OCI-M2 (cell line): Measurements from ENCODE around the gene TEX36.
A peak's percentile ranks its signal among the peaks of the same experiment; 100 is the strongest.
"Not testable (repeated sequence)": the region's sequence is repeated elsewhere in the genome, so short reads cannot be mapped to it uniquely, and the experiment has no call there.

ENCODE experiments used
- DNase-seq: peaks from one replicate; lab custom pipeline; 2025; ENCODE audit not compliant: unreplicated experiment; lab: John Stamatoyannopoulos, UW

The TEX36 gene

GRCh38 chr10:125683063-125683462 is at the start of gene TEX36:
TEX36 (minus strand) TSS chr10:125683163; CDS start chr10:125682989, 174 bp downstream.
- no peak for DNase-seq

GRCh38 chr10:125727436-125727835 is 44.5 kb upstream of the TEX36 start:
- DNase-seq = no peak

GRCh38 chr10:125726914-125727313 is 44.0 kb upstream of the TEX36 start:
- no peak for DNase-seq

- DNase-seq = no peak
Measured at GRCh38 chr10:125722811-125723210, 39.8 kb upstream of the TEX36 start.

- no peak for DNase-seq
Measured at GRCh38 chr10:125721035-125721434, 38.1 kb upstream of the TEX36 start.

- no peak for DNase-seq
Measured at GRCh38 chr10:125720002-125720382, 37.0 kb upstream of the TEX36 start.

- peak; percentile 77 for DNase-seq
Measured at GRCh38 chr10:125719173-125720001, 36.4 kb upstream of the TEX36 start, which contains the start of gene EDRF1. EDRF1 (plus strand) TSS chr10:125719709; CDS start chr10:125719808, 99 bp downstream.

GRCh38 chr10:125714728-125715127 is 31.8 kb upstream of the TEX36 start:
- not testable (repeated sequence) for DNase-seq

GRCh38 chr10:125711110-125711750 is 28.3 kb upstream of the TEX36 start:
- DNase-seq = no peak

GRCh38 chr10:125709553-125710474 is 26.9 kb upstream of the TEX36 start:
- DNase-seq = no peak

- no peak for DNase-seq
Measured at GRCh38 chr10:125708971-125709503, 26.1 kb upstream of the TEX36 start.

GRCh38 chr10:125707541-125708468 is 24.8 kb upstream of the TEX36 start:
- no peak for DNase-seq

- DNase-seq = no peak
Measured at GRCh38 chr10:125700355-125700911, 17.5 kb upstream of the TEX36 start.

GRCh38 chr10:125699562-125700143 is 16.7 kb upstream of the TEX36 start:
- DNase-seq = no peak

GRCh38 chr10:125698481-125698998 is 15.6 kb upstream of the TEX36 start:
- DNase-seq = no peak

- not testable (repeated sequence) for DNase-seq
Measured at GRCh38 chr10:125696884-125697283, 13.9 kb upstream of the TEX36 start.

GRCh38 chr10:125694883-125695282 is 11.9 kb upstream of the TEX36 start:
- no peak for DNase-seq

- DNase-seq = no peak
Measured at GRCh38 chr10:125693524-125693847, 10.5 kb upstream of the TEX36 start.
